Forelimb muscle (tissue), 1 donor: Measurements from ENCODE around the gene TTC13. TPM values are rescaled to one million over a fixed set of nuclear protein-coding genes. Genes with fewer than 3 reads are reported as not detected.
A peak's percentile ranks its signal among the peaks of the same experiment; 100 is the strongest.

Experiments
- DNase-seq: peaks from one replicate; pipeline ENCODE4 v3.0.0-alpha.2; 2013; ENCODE audit warnings: low read depth
- polyA plus RNA-seq: library from polyadenylated mRNA; unstranded; fragments of 120-200 nt; gene quantifications from one replicate; pipeline ENCODE4 v1.2.1, GENCODE V29; 2013; ENCODE audit not compliant: insufficient read length

The TTC13 gene
- polyA plus RNA-seq, 1 donor: 20.1 TPM

- no peak for DNase-seq
These were observed 30.4 kb downstream of the TTC13 start for GRCh38 chr1:230948301-230948700.

DNA sequence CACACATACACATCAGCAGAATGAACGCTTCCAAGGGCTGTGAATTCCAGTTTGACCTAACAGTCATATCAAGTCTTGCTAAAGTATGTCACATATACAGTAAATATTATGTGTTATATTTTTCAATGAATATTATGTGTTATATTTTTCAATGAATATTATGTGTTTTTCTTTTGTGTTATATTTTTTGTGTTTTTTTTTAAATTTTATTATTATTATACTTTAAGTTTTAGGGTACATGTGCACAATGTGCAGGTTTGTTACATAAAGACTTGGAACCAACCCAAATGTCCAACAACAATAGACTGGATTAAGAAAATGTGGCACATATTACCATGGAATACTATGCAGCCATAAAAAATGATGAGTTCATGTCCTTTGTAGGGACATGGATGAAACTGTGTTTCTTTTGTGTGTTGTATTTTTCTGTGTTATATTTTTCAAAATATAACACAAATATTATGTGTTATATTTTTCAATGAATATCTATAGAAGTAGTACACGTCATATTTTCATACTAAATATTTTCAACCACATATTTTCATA is 35.5 kb downstream of the TTC13 start:
- DNase-seq: no peak

DNA sequence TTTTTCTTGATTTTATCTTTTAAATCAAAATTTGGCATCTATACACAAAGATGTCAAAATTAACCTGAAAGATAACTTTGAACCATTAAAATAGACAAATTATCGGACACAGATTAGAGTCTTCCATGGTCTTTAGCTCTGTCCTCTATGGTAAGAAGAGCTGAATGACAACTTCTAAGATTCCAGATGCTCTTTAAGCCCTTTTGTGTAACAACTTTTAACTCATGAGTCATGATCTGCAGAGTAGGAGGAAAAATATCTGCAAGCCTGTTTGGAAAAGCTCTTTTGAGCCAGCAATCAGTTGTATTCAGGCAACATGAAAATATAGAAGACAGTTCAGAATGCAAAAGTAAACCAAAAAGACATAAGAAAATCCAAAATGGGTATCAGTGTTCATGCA is 37.8 kb downstream of the TTC13 start:
- no peak for DNase-seq

DNA sequence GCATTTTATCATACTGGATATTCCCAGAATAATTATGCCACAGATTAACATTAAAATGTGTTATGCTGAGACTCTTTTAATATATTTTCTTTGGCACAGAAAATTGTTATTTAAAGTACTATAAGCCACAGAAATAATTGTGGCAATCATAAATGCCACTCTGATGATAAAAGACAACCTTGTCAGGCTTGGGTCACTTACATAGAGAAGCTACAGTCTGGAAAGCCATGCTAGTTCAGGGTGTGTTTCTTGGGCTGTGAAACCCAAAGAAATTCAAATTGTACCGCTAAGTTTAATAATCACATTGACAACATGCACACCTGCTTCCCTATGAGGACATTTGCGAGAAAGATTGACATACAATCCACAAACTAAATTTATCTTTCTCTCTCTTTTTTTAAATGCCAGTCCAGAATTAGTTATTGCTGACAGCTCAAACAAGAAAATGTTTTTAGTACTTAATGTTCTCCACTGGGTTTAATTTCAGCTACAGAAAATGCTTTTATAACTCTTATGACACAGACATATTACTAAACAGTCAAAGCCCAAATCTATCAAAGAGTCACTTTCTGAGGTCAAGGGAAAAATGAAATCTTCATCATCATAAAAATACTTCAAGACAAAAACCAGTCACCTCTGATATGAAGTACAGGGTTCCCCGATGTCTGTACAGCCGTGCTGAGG is 38.7 kb downstream of the TTC13 start:
- DNase-seq: no peak

DNA sequence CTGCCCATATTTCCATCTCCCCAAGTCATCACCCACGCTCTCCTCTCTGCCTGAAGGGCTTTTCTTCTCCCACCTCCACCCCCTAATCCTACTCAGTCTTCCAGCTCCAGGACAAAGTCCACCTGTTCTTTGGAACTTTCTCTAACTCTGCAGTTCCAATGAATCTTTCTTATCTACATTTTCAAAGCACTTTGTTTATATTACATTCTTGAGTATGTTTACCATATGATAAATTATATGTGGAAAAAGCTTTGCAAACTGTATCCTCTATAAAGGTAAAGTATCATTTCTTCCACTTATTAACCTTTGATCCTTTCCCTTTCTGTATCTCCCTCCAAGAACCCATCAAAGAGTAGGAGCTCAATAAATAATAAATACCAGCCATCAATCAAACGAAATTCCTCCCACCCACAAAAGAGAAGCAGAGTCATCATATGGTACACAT is 39.7 kb downstream of the TTC13 start:
- DNase-seq: no peak

GRCh38 chr1:230937371-230937770 is 41.3 kb downstream of the TTC13 start:
- no peak for DNase-seq

- no peak for DNase-seq
These were observed 42.2 kb downstream of the TTC13 start for GRCh38 chr1:230936475-230936874.

DNA sequence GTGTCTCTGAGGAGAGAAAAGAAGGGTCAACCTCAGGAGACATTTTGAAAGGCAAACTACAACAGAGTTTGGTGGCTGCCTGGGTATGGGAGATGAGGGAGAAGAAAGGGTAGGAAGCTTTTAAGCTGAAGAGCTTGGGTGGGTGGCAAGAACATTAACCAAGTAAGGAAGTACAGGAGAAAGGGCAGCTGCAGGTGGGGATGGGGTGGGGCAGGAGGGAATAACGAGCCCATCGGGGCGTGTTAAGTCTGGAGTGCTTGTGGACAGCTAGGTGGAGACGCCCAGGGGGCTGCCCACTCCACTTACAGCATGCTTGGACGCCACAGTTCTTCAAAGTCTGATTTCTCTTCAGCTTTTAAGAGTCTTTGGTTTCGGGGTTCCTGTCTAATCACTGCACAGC is 42.8 kb downstream of the TTC13 start:
- DNase-seq: no peak

DNA sequence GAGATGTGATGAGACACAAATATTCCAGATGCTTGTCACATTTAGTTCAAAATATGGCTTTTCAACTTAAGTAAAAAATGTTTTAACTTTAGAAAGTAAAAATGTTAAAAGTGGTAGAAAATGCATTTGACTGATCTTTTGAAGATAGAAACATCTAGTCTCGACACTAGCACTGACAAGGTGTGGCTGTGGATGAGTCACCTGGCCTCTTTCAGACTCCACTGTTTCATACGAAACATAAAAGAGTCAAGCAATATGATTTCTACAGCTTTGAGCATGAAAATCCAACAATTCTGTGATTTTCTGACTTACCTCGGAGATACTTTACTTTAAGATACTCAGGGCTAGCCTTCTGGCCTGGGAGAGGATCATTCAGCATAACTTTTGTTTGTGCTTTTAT is 47.7 kb downstream of the TTC13 start:
- no peak for DNase-seq

GRCh38 chr1:230926182-230926581 is 52.5 kb downstream of the TTC13 start:
- no peak for DNase-seq

DNA sequence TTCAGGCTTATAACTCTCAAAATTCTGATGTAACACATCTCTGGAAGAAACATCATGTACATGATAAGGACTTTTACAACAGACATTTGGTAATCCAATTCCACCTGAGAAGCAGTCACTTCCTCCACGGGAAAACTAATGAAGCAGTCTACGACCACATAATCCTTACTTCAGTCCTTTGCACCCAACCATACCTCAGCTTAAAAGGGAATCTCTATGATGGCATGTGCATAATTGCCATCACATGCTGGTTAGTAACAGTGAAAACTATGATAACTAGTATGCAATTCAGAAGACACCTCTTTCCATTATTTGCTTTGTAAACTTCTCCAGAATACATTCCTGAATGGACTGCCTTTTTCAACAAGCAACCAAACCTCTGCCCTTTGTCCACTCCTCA is 53.1 kb downstream of the TTC13 start:
- DNase-seq: no peak

GRCh38 chr1:230923176-230923575 is 55.5 kb downstream of the TTC13 start:
- DNase-seq: no peak

DNA sequence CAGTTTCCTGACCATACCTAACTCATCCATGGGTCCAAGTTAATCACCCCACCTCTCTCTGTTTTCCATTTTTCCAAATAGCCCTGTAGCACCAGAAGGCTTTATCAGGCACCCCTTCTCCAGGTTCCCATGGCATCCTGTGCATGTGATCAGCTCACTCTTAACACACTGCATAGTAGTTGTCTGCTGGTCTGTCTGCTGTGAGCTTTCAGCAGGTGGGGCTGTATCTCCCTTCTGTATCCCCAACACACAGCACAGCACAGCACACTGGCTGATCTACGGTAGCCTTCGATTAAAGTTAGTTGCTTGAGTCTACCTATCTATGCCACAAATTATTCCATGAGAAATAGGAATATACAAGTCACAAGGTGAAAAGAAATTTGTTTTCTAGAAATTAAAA is 56.0 kb downstream of the TTC13 start:
- no peak for DNase-seq

GRCh38 chr1:230919207-230919606 is 59.5 kb downstream of the TTC13 start:
- no peak for DNase-seq

GRCh38 chr1:230917284-230918135 is 61.2 kb downstream of the TTC13 start:
- peak; percentile 9 for DNase-seq

- DNase-seq: no peak
These were observed 61.9 kb downstream of the TTC13 start for GRCh38 chr1:230916587-230917283.

- no peak for DNase-seq
These were observed 63.6 kb downstream of the TTC13 start for GRCh38 chr1:230915078-230915477.

GRCh38 chr1:230913496-230913895 is 65.2 kb downstream of the TTC13 start:
- no peak for DNase-seq

GRCh38 chr1:230910755-230911117 is 67.9 kb downstream of the TTC13 start:
- DNase-seq: no peak

GRCh38 chr1:230909974-230910754 is 68.5 kb downstream of the TTC13 start:
- DNase-seq: no peak

GRCh38 chr1:230907472-230908205 is 71.0 kb downstream of the TTC13 start:
- no peak for DNase-seq
